Fibroblast of pulmonary artery (primary cell): ENCODE data around the gene PGLYRP2.
"Not testable (repeated sequence)": the region's sequence is repeated elsewhere in the genome, so short reads cannot be mapped to it uniquely, and the experiment has no call there.

ENCODE experiments used
- DNase-seq: peaks from one replicate; pipeline ENCODE4 v3.0.0-alpha.2; 2010; ENCODE audit warnings: low read depth
- H3K4me3 ChIP-seq: replicated peaks from 2 replicates; pipeline ENCODE4 v1.5.1; 2011; ENCODE audit warnings: low read depth, mild to moderate bottlenecking, control low read depth, low read length, moderate library complexity
- CTCF ChIP-seq: IDR thresholded peaks from 2 replicates; pipeline ENCODE4 v1.5.1; 2011; ENCODE audit warnings: mild to moderate bottlenecking, control low read depth, low read length, inconsistent platforms; ENCODE audit errors: missing control alignments

PGLYRP2 gene

GRCh38 chr19:15488489-15489226, 9.4 kb upstream of the PGLYRP2 start:
- H3K4me3 ChIP-seq, result no peak overlapping the region
- no peak for TF ChIP-seq CTCF
- DNase-seq, result peak; percentile 32

DNA sequence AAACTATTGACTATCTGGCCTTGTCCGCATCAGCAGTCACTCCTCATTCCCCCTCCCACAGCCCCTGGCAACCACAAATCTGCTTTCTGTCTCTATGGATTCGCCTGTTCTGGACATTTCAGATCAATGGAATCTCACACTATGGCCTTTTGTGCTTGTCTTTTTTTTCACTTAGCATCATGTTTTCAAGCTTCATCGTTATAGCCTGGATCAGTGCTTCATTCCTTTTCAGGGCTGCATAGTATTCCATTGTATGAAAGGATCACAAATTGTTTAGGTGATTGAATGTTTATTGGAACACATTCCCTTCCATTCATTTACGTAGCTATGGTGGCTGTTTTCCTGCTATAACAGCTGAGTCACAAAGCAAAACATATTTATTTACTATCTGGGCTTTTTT, 7.7 kb upstream of the PGLYRP2 start:
- no peak for DNase-seq
- no peak for TF ChIP-seq CTCF
- H3K4me3 ChIP-seq, result no peak overlapping the region

- not testable (repeated sequence) for H3K4me3 ChIP-seq, DNase-seq
Measured at GRCh38 chr19:15485768-15486167, 6.5 kb upstream of the PGLYRP2 start.

DNA sequence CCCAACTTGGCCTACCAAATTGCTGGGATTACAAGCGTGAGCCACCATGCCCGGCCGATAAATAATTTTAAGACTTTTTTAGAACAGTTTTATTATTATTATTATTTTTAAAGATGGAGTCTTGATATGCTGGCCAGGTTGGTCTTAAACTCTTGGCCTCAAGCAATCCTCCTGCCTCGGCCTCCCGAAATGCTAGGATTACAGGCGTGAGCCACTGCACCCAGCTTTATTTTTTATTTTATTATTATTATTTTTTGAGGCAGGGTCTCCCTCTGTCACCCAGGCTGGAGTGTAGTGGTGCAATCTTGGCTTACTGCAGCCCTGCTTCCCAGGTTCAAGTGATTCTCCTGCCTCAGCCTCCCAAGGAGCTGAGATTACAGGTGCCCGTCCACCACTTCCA, 1.7 kb upstream of the PGLYRP2 start:
- not testable (repeated sequence) for DNase-seq, H3K4me3 ChIP-seq

- TF ChIP-seq CTCF, result no peak
- no peak for DNase-seq
- H3K4me3 ChIP-seq, result no peak overlapping the region
Measured at GRCh38 chr19:15476325-15476724, 3.0 kb downstream of the PGLYRP2 start.

- DNase-seq, result no peak
- H3K4me3 ChIP-seq, result no peak overlapping the region
- TF ChIP-seq CTCF, result no peak
Measured at GRCh38 chr19:15475611-15476010, 3.7 kb downstream of the PGLYRP2 start.

DNA sequence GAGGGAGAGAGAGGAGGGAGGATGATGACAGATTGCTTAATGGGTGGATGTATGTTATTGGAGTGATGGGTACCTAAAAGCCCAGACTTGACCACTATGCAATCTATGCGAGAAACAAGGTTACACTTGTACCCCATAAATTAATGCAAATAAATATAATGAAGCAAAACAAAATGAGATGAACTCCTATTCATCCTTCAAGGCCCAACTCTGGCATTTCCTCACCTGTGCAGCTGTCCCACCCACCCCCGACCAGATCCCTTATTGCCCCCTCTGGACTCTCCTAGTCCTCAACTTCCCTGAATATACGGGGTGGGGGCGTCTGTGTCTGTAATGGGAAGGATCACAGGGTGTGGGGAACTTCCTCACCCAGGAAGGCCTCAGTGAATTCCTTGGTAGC, 4.1 kb downstream of the PGLYRP2 start:
- no peak overlapping the region for H3K4me3 ChIP-seq
- no peak for TF ChIP-seq CTCF
- no peak for DNase-seq

DNA sequence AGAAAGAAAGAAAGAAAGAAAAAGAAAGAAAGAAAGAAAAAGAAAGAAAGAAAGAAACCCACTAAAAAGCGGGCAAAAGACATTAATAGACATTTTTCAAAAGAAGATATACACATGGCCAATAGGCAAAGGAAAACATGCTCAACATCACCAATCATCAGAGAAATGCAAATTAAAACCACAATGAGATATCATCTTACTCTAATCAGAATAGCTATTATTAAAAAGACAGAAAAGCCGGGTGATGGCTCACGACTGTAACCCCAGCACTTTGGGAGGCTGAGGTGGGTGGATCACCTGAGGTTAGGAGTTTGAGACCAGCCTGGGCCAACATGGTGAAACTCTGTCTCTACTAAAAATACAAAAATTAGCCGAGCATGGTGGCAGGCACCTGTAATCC, 5.5 kb downstream of the PGLYRP2 start:
- H3K4me3 ChIP-seq, DNase-seq: not testable (repeated sequence)
